ENCODE results near the gene ARMH1. TPM values are rescaled to one million over a fixed set of nuclear protein-coding genes. Genes with fewer than 3 reads are reported as not detected.
A peak's percentile ranks its signal among the peaks of the same experiment; 100 is the strongest.

Gene ARMH1
- total and polyA plus RNA-seq, 3 donors from 2014 or later, result 17.4 to 42.9 (median 29.7) TPM

DNA sequence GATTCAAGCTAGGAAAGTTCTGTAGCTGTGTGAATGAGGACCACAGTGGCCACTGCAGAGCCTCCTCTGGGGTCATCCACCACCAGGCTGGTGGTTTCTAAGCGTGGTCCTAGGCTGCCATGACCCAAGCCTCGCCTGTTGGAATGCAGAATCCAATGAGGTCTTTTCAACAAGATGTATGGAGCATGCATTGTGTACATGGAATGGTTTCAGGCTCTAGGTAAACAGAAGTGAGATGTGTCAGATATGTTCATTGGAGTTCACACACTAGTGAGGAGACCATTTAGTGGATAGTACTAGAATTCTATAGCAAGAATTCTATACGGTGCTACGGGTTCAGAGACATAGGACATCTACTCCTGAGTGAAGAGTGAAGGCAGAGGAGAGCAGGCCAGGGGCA lies 45.8 kb downstream of the ARMH1 start:
- 76 to 92% methylated on average over 4 of the region's 4 CpGs for WGBS, 2 donors
- intact Hi-C loops (cut with DNase I; ENCODE audit: low total_unique reads), result no loop called here

DNA sequence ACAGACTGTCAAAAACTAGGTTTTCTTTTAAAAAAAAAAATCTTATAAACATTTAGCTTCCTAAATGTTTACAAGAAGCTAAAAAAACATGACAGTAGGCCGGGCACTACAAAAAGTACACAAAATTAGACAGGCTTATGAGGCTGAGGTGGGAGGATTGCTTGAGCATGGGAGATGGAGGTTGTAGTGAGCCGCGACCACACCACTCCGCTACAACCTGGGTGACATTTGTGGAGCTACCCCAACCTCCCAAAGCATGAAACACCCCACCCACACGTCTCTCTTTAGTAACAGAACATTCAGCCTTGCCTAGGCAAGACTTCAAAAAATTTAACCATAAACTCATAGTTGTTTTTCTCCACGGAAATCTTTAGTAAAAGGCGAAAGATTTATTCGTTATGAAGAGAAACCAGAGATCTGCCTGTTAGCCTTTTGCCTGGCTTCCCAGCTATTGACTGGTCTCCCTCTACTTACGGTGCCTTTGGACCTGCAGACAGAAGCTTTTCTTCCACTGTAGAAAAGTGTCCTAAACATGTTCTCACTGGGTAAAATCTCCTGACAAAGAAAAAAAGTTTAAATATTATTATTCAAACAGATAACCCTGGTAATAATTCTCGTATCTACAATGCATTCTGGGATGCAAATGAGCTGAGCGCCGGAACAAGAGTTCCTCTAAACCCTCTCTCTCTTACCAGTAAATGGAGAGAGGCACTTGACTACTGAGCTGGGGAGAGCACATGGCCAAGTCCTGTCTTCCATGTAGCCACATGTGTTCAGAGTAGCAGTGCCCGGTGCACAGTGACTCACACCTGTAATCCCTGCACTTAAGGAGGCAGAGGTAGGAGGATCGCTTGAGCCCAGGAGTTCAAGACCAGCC lies 47.2 kb downstream of the ARMH1 start:
- no peak overlapping the region for H3K4me3 ChIP-seq
- WGBS, 2 donors, result 17 to 44% methylated on average over 14 of the region's 14 CpGs
- H3K9me3 ChIP-seq, result no peaks in the 10 kb centered on the region
- H3K36me3 ChIP-seq (ENCODE audit: low read depth, missing control alignments), result no peaks in the 10 kb centered on the region
- peak; percentile 46 for DNase-seq
- H3K27ac ChIP-seq, result peak overlapping the region; percentile 18 to 40
- H3K27me3 ChIP-seq, result no peaks in the 10 kb centered on the region
- TF ChIP-seq POLR2A (IDR thresholded peaks at IDR 0.05), result no peak
- H3K4me1 ChIP-seq, result no peaks in the 10 kb centered on the region
- intact Hi-C loops (cut with DNase I; ENCODE audit: low total_unique reads), result no loop called here

More for the DNA sequence above, 45.8 kb downstream of the ARMH1 start:
- H3K4me3 ChIP-seq, result no peak overlapping the region
- no peaks in the 10 kb centered on the region for H3K36me3 ChIP-seq (ENCODE audit: low read depth, missing control alignments)
- no peaks in the 10 kb centered on the region for H3K9me3 ChIP-seq
- no peaks in the 10 kb centered on the region for H3K4me1 ChIP-seq
- DNase-seq, result no peak
- no peak for TF ChIP-seq CTCF (IDR thresholded peaks at IDR 0.05)
- TF ChIP-seq POLR2A (IDR thresholded peaks at IDR 0.05), result no peak
- H3K27me3 ChIP-seq, result no peaks in the 10 kb centered on the region
- H3K27ac ChIP-seq, result no peak overlapping the region

DNA sequence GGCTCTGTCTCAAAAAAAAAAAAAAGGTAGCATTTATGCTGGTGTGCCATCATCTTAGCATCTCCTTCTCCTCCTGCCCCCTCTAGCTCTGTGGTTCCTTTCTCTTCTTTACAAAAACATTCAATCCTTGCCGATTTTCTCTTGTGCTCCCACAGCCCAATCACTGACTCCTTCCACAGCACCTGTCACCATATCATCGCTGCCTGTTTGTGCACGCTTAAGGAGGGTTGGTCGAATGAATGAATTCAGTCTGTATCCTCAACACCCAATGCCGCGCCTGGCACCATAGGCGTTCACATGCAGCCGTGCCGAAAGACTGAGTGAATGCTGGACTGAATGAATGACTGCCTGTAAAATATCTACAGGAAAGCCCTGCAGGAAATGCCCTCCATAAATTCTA lies 48.5 kb downstream of the ARMH1 start:
- TF ChIP-seq POLR2A (IDR thresholded peaks at IDR 0.05) (no peak), CTCF (IDR thresholded peaks at IDR 0.05) (no peak)
- DNase-seq, result no peak
- intact Hi-C loops (cut with DNase I; ENCODE audit: low total_unique reads), result no loop called here
- Histone ChIP-seq H3K4me1 (no peaks in the 10 kb centered on the region), H3K9me3 (no peaks in the 10 kb centered on the region), H3K36me3 (ENCODE audit: low read depth, missing control alignments) (no peaks in the 10 kb centered on the region), H3K4me3 (no peak overlapping the region), H3K27ac (no peak overlapping the region), H3K27me3 (no peaks in the 10 kb centered on the region)
- 62 to 70% methylated on average over 9 of the region's 9 CpGs for WGBS, 2 donors

GRCh38 chr1:44723496-44724295 lies 49.2 kb downstream of the ARMH1 start:
- intact Hi-C loops (cut with DNase I; ENCODE audit: low total_unique reads), result no loop called here

More at GRCh38 chr1:44723496-44724295, 49.2 kb downstream of the ARMH1 start:
- DNase-seq, result no peak
- Histone ChIP-seq H3K27ac (no peak overlapping the region), H3K36me3 (ENCODE audit: low read depth, missing control alignments) (no peaks in the 10 kb centered on the region), H3K4me1 (no peaks in the 10 kb centered on the region), H3K4me3 (peak overlapping the region; percentile 15 to 20), H3K27me3 (no peaks in the 10 kb centered on the region), H3K9me3 (no peaks in the 10 kb centered on the region)
- 52 to 74% methylated on average over 19 to 27 of the region's 28 CpGs for WGBS, 2 donors
- TF ChIP-seq CTCF (IDR thresholded peaks at IDR 0.05), result no peak
- TF ChIP-seq POLR2A (IDR thresholded peaks at IDR 0.05), result no peak

Data from testis (tissue), 3 donors.